ENCODE results near the gene ATXN7L1.
"Not testable (repeated sequence)": the region's sequence is repeated elsewhere in the genome, so short reads cannot be mapped to it uniquely, and the experiment has no call there.

Gene ATXN7L1

DNA sequence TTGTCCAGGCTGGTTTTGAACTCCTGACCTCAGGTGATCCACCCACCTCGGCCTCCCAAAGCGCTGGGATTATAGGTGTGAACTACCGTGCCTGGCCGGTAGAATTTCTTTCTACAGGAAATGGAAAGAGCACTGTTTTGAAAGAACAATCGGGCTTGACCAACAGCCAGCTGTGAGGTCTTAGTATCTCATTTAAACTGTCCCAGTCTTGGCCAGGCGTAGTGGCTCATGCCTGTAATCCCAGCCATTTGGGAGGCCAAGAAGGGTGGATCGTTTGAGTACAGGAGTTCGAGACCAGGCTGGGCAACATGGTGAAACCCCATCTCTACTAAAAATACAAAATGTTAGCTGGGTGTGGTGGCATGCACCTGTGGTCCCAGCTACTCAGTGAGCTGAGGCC is 277.3 kb downstream of the ATXN7L1 start:
- H3K4me3 Mint-ChIP-seq, H3K36me3 Mint-ChIP-seq, DNase-seq, H3K4me1 Mint-ChIP-seq, H3K9me3 Mint-ChIP-seq, H3K27ac Mint-ChIP-seq: not testable (repeated sequence)
- CTCF ChIA-PET = interaction anchor here (1.3 to 1.6 kb wide), 2 partner anchors 10 kb away, joined by 4 to 5 read pairs; no protein-coding TSS in a partner anchor
- peaks cover 47% of the 10 kb centered on the region for H3K27me3 Mint-ChIP-seq

DNA sequence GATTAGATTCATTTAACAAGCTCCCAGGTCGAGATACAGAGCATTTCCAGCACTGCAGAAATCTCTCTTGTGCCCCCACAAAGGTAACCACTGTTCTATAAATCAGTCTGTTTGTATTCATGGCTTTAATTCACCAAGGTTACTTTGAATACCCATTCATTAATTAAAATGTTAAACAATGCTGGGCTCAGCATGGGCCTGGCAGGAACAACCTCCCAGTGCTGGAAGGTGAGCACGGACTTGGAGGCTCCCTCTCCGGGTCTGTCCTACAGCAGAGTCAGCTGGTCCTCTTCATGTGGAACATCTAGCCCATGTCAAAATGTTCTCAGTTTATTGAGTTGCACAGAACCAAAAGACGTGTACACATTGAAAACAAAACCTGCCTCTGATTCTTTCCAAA is 279.5 kb downstream of the ATXN7L1 start:
- no peak overlapping the region for H3K27ac Mint-ChIP-seq
- CTCF ChIA-PET = no interaction called here
- H3K4me3 Mint-ChIP-seq = no peak overlapping the region
- H3K36me3 Mint-ChIP-seq = no peaks in the 10 kb centered on the region
- no peaks in the 10 kb centered on the region for H3K4me1 Mint-ChIP-seq
- H3K9me3 Mint-ChIP-seq = no peaks in the 10 kb centered on the region
- peaks cover 36% of the 10 kb centered on the region for H3K27me3 Mint-ChIP-seq
- DNase-seq = no peak

DNA sequence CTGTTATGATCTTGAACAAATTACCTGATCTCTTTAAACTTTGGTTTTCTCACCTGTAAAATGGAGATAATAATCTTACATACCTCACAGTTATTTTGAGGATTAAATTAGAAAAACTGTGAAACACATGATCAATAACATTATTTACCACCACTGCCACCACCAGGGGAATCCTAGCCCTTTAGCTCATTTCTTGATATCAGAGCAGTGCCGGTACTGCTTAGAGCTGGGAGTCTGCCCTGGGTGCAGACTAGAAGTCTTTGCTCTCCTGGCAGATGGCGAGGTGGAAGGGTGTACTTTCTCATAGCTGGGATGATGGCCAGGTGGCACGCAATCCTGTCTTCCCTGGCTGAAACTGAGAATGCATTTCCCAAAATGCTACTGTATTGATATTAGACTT is 282.4 kb downstream of the ATXN7L1 start:
- CTCF ChIA-PET = interaction anchor here (1.1 to 1.4 kb wide), 3 partner anchors 9 to 50 kb away, joined by 3 to 5 read pairs (median 3); partner anchors contain the start of gene EFCAB10
- Mint-ChIP-seq H3K9me3 (no peaks in the 10 kb centered on the region), H3K36me3 (no peaks in the 10 kb centered on the region), H3K27me3 (peaks cover 31% of the 10 kb centered on the region), H3K4me1 (peaks cover 6% of the 10 kb centered on the region), H3K27ac (no peak overlapping the region), H3K4me3 (no peak overlapping the region)
- no peak for DNase-seq

DNA sequence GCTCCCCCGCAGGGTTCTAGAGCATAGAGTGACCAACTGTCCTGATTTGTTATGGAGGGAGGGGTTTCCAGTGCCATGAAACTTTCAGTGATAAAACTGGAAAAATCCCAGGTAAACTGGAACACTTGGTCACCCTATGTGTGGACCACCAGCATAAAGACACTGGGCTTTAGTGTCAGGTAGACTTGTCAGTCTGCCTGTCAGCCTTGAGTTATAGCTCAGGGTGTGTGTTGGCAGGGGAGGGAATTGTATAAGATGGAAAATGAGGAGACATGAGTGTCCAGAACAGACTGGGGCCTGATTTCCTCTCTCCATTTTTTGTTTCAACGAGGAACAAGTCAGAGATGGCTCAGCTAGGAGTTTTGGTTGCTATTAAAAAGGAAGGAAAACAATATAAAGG is 284.9 kb downstream of the ATXN7L1 start:
- CTCF ChIA-PET = interaction anchor here (0.7 to 1.5 kb wide), 5 partner anchors 10 to 669 kb away, joined by 3 to 5 read pairs (median 3); partner anchors contain the start of gene EFCAB10
- Mint-ChIP-seq H3K4me3 (no peak overlapping the region), H3K27me3 (peaks cover 14% of the 10 kb centered on the region), H3K4me1 (peaks cover 26% of the 10 kb centered on the region), H3K9me3 (no peaks in the 10 kb centered on the region), H3K27ac (no peak overlapping the region), H3K36me3 (no peaks in the 10 kb centered on the region)
- DNase-seq = no peak

- DNase-seq = no peak
- peaks cover 30% of the 10 kb centered on the region for H3K4me1 Mint-ChIP-seq
- no peak overlapping the region for H3K4me3 Mint-ChIP-seq
- no peaks in the 10 kb centered on the region for H3K9me3 Mint-ChIP-seq
- H3K27ac Mint-ChIP-seq = no peak overlapping the region
- H3K27me3 Mint-ChIP-seq = peaks cover 10% of the 10 kb centered on the region
- H3K36me3 Mint-ChIP-seq = no peaks in the 10 kb centered on the region
- CTCF ChIA-PET = interaction anchor here (1.0 to 1.2 kb wide), 3 partner anchors 9 to 668 kb away, joined by 3 to 4 read pairs (median 3); partner anchors contain the start of gene EFCAB10
Measured at GRCh38 chr7:105590793-105591192, 285.6 kb downstream of the ATXN7L1 start.

GRCh38 chr7:105589356-105590077 is 286.9 kb downstream of the ATXN7L1 start:
- Mint-ChIP-seq H3K4me3 (no peak overlapping the region), H3K9me3 (peaks cover 3% of the 10 kb centered on the region), H3K36me3 (peaks cover under 1% of the 10 kb centered on the region), H3K27ac (peak overlapping the region; percentile 55), H3K27me3 (peaks cover 10% of the 10 kb centered on the region), H3K4me1 (peaks cover 30% of the 10 kb centered on the region)
- CTCF ChIA-PET = interaction anchor here (0.5 to 2.9 kb wide), 9 partner anchors 9 to 662 kb away, joined by 3 to 10 read pairs (median 4); partner anchors contain the start of gene RINT1
- peak; percentile 75 for DNase-seq

DNA sequence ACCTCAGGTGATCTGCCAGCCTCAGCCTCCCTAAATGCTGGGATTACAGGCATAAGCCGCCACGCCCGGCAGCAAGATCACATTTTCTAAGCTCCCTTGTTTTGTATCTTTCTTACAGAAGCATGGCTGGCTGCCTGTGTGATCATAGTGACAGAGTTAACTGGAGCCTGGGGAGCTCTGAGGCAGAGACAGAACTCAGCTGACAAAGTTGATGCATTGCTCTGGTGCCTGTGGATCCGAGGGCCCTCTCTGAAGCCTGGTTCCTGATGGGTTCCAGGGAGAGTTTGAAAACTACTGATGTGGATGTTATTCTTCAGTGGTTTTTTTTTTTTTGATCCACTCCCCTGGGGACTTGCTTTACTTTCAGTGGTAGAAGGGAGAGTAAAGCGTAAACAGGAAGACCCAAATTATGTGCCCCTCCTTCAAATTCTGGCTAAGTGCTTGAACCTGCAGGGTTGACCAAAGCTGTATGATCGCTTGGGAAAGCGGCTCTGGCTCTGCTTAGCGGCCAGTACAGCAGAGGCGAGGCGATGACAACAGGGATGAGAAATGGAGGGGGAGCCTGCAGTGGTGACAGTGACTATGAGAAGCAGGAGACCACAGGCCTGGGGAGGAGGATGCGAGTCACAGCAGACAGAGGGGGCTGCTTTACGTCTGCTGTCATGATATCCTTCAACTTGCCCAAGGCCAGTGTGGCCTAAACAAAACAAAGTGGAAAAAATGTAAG is 288.3 kb downstream of the ATXN7L1 start:
- peaks cover 8% of the 10 kb centered on the region for H3K9me3 Mint-ChIP-seq
- H3K4me3 Mint-ChIP-seq = no peak overlapping the region
- H3K4me1 Mint-ChIP-seq = peaks cover 30% of the 10 kb centered on the region
- CTCF ChIA-PET = interaction anchor here (2.9 kb wide), 1 partner anchor 56 kb away, joined by 10 read pairs; the partner anchor contains the start of gene RINT1
- peak; percentile 24 for DNase-seq
- H3K27ac Mint-ChIP-seq = no peak overlapping the region
- peaks cover 10% of the 10 kb centered on the region for H3K27me3 Mint-ChIP-seq
- H3K36me3 Mint-ChIP-seq = peaks cover 2% of the 10 kb centered on the region

DNA sequence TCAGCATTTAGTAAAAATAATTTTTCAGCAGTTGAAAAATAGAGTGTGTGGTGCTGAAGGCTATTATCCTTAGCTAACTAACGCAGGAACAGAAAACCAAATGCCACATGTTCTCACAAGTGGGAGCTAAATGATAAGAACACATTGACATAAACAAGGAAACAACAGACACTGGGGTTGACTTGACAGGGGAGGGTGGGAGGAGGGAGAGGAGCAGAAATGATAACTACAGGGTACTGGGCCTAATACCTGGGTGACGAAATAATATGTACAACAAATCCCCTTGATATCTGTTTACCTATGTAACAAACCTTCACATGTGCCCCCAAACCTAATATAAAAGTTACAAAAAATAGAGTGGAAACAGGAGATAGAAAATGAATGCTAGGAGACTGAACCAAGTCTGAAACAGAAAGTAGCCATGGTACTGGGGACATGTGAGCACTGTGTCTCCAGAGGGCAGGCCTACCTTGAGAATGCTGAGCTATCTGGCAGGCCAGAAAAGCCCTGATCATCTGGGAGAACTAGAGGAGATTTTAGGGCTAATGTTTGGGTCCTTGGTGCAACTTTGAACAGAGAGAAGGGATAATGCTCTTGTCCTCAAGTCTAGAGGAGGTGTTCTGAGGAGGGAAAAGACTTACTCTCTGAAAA is 290.4 kb downstream of the ATXN7L1 start:
- H3K27ac Mint-ChIP-seq = no peak overlapping the region
- no peak overlapping the region for H3K4me3 Mint-ChIP-seq

DNA sequence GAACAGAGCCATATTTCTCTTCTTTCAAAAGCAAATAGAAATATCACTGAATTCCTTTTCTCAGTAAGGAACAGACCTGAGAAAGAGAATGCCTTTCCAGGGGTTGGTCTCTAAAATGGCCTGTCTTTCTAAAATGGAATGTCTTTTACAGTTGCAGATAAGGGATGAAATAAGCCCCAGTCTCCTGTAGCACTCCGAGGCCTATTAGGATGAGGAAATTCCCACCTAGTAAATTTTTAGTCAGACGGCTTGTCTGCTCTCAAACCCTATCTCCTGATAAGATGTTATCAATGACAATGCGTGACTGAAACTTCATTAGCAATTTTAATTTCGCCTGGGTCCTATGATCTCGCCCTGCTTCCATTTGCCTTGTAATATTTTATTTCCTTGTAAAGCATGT is 292.2 kb downstream of the ATXN7L1 start:
- no peak overlapping the region for H3K4me3 Mint-ChIP-seq
- H3K27ac Mint-ChIP-seq = no peak overlapping the region
- H3K9me3 Mint-ChIP-seq = peaks cover 8% of the 10 kb centered on the region
- peaks cover 36% of the 10 kb centered on the region for H3K4me1 Mint-ChIP-seq
- H3K36me3 Mint-ChIP-seq = peaks cover 2% of the 10 kb centered on the region
- no peak for DNase-seq
- CTCF ChIA-PET = no interaction called here
- H3K27me3 Mint-ChIP-seq = peaks cover 7% of the 10 kb centered on the region

More for the DNA sequence above, 290.4 kb downstream of the ATXN7L1 start:
- CTCF ChIA-PET = interaction anchor here (0.9 to 1.0 kb wide), 2 partner anchors 12 to 603 kb away, joined by 3 to 4 read pairs; no protein-coding TSS in a partner anchor
- Mint-ChIP-seq H3K36me3 (peaks cover 2% of the 10 kb centered on the region), H3K27me3 (peaks cover 10% of the 10 kb centered on the region), H3K9me3 (peaks cover 8% of the 10 kb centered on the region), H3K4me1 (peaks cover 41% of the 10 kb centered on the region)
- peak; percentile 24 for DNase-seq

DNA sequence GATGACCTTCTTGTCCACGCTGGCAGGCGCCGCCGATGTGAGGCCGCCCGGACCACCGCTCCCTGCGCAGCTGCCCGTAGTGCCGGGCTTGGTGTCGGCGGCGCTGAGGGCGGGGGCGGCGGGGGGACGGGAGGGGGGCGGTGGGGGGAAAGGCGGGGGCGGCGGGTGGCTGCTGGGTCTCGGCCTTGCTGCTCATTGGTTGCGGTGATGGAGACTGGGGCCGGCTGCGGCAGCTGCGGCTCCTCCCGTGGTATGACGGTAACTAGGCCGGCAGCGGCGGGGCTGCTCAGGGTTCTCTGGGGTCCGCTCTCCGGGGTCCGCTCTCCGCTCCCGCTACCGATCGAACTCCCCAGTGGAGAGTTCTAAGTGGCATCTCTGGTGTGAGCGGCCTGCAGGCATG is 293.3 kb downstream of the ATXN7L1 start:
- Mint-ChIP-seq H3K27ac (no peak overlapping the region), H3K4me1 (peaks cover 26% of the 10 kb centered on the region), H3K36me3 (peaks cover 2% of the 10 kb centered on the region), H3K4me3 (no peak overlapping the region), H3K9me3 (peaks cover 8% of the 10 kb centered on the region), H3K27me3 (peaks cover 7% of the 10 kb centered on the region)
- no peak for DNase-seq
- CTCF ChIA-PET = interaction anchor here (0.6 kb wide), 1 partner anchor 91 kb away, joined by 5 read pairs; no protein-coding TSS in a partner anchor

GRCh38 chr7:105581066-105581811 is 295.2 kb downstream of the ATXN7L1 start, which contains the start of gene EFCAB10:
Gene EFCAB10, minus strand, starts transcription at chr7:105581493. Its CDS starts 30 bp downstream, at chr7:105581463.
- H3K27me3 Mint-ChIP-seq = peaks cover 7% of the 10 kb centered on the region
- H3K4me1 Mint-ChIP-seq = peaks cover 15% of the 10 kb centered on the region
- peak within 1 kb of the TSS; percentile 68 for H3K4me3 Mint-ChIP-seq
- peak; percentile 76 for DNase-seq
- peaks cover 2% of the 10 kb centered on the region for H3K36me3 Mint-ChIP-seq
- no peak within 1 kb of the TSS for H3K27ac Mint-ChIP-seq
- peaks cover 8% of the 10 kb centered on the region for H3K9me3 Mint-ChIP-seq
- CTCF ChIA-PET = interaction anchor here (0.9 kb wide), 2 partner anchors 10 to 13 kb away, joined by 3 read pairs; no protein-coding TSS in a partner anchor

- H3K27me3 Mint-ChIP-seq = peaks cover 7% of the 10 kb centered on the region
- no peak for DNase-seq
Measured at GRCh38 chr7:105580022-105580740, 296.2 kb downstream of the ATXN7L1 start.

DNA sequence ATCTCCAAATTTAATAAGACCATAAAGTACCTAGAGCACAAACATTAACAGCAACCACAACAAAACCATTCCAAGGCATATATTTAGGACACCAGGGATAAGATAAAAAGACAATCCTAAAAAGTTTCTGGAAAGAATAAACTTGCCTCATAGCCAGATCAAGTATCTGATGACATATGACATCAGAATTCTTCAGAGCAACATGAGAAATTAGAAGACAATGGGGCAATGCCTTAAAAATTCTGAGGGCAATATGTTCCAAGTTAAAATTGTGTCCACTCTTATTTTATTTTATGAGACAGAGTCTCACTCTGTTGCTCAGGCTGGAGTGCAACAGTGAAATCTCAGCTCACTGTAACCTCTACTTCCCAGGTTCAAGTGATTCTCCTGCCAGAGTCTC is 297.9 kb downstream of the ATXN7L1 start:
- Mint-ChIP-seq H3K4me3 (no peak overlapping the region), H3K27me3 (peaks cover 7% of the 10 kb centered on the region), H3K4me1 (peaks cover 11% of the 10 kb centered on the region), H3K9me3 (no peaks in the 10 kb centered on the region), H3K27ac (no peak overlapping the region), H3K36me3 (peaks cover 1% of the 10 kb centered on the region)
- CTCF ChIA-PET = no interaction called here
- no peak for DNase-seq

More at GRCh38 chr7:105580022-105580740, 296.2 kb downstream of the ATXN7L1 start:
- CTCF ChIA-PET = no interaction called here
- H3K4me1 Mint-ChIP-seq = peaks cover 11% of the 10 kb centered on the region
- H3K9me3 Mint-ChIP-seq = peaks cover 8% of the 10 kb centered on the region
- H3K27ac Mint-ChIP-seq = no peak overlapping the region
- H3K36me3 Mint-ChIP-seq = peaks cover 2% of the 10 kb centered on the region
- no peak overlapping the region for H3K4me3 Mint-ChIP-seq
